PFSK-1 (cell line): ENCODE measurements around the gene SPAG9.

ENCODE experiments used
- POLR2AphosphoS5 ChIP-seq: IDR thresholded peaks from 2 replicates; pipeline ENCODE4 v1.6.1; 2012; ENCODE audit warnings: low read depth, mild to moderate bottlenecking, control low read depth, low read length, moderate library complexity
- SIN3A ChIP-seq: IDR thresholded peaks from 2 replicates; pipeline ENCODE4 v1.6.1; 2012; ENCODE audit warnings: mild to moderate bottlenecking, low read length, moderate library complexity, borderline replicate concordance; ENCODE audit not compliant: insufficient read depth
- TAF1 ChIP-seq: IDR thresholded peaks from 2 replicates; pipeline ENCODE4 v1.6.1; 2012; ENCODE audit warnings: low read length, control low read depth, borderline replicate concordance; ENCODE audit not compliant: insufficient read depth
- TF ChIP-seq, protein P1 (sequence below), 2 experiments: IDR thresholded peaks; 2 replicates each; pipeline versions ENCODE4 v1.6.1 to v1.8.0; 2011 to 2012; ENCODE audit warnings: low read depth in 2 of 2, low read length in 2 of 2, control low read depth in 1 of 2, inconsistent platforms in 1 of 2, mild to moderate bottlenecking in 1 of 2, moderate library complexity in 1 of 2; ENCODE audit not compliant: insufficient read depth in 1 of 2

DNA sequence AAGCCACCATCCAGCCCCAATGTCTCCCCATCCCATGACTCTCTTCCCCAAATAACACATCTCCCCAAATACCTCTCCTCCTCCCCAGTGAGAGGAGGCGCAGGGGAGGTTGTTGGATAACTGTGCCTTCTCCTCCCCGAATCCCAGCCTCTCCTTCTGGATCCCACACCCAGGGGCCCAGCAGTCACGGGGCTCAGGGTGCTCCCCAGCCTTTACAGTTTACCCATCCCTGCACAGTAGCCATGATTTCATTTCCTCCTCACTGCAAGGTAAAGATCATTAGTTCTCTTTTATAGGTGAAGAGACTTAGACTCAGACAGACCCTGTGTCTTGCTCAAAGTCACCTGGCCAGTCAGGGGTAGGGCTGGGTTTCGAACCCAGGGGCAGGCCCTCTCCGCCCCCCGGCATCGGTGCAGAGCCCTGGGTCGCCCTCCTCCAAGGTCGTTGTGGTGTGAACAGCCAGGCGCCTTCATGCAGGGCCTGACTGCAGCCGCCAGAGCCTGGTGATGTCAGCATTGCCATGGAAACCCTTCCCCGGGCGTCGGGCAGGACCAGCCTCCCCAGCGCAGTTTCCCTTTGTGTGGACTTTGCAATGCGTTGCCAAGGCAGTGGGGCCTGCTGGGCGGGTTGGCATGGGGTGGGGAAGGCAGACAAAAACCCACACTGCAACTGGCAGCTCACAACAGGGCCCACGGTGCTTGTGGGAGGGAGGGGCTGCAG, 201.2 kb downstream of the SPAG9 start:
- TF ChIP-seq TAF1 (no peak), POLR2AphosphoS5 (no peak), SIN3A (no peak)
- TF ChIP-seq, protein P1, sequence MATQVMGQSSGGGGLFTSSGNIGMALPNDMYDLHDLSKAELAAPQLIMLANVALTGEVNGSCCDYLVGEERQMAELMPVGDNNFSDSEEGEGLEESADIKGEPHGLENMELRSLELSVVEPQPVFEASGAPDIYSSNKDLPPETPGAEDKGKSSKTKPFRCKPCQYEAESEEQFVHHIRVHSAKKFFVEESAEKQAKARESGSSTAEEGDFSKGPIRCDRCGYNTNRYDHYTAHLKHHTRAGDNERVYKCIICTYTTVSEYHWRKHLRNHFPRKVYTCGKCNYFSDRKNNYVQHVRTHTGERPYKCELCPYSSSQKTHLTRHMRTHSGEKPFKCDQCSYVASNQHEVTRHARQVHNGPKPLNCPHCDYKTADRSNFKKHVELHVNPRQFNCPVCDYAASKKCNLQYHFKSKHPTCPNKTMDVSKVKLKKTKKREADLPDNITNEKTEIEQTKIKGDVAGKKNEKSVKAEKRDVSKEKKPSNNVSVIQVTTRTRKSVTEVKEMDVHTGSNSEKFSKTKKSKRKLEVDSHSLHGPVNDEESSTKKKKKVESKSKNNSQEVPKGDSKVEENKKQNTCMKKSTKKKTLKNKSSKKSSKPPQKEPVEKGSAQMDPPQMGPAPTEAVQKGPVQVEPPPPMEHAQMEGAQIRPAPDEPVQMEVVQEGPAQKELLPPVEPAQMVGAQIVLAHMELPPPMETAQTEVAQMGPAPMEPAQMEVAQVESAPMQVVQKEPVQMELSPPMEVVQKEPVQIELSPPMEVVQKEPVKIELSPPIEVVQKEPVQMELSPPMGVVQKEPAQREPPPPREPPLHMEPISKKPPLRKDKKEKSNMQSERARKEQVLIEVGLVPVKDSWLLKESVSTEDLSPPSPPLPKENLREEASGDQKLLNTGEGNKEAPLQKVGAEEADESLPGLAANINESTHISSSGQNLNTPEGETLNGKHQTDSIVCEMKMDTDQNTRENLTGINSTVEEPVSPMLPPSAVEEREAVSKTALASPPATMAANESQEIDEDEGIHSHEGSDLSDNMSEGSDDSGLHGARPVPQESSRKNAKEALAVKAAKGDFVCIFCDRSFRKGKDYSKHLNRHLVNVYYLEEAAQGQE (IDR thresholded peaks at IDR 0.05; ENCODE audit: insufficient read depth in 1 of 2, low read depth in 2 of 2, low read length in 2 of 2): no peak
